Heart left ventricle (tissue), 13 donors: Measurements from ENCODE around the gene MEGF11.

Experiments used
- POLR2A ChIP-seq, 2 donors: fragments of 450-650 bp; IDR thresholded peaks; one replicate each; pipeline ENCODE4 v1.6.1; 2017; ENCODE audit warnings: antibody characterized with exemption in 2 of 2, mild to moderate bottlenecking in 2 of 2, moderate library complexity in 2 of 2
- TF ChIP-seq, protein P1 (sequence below), 12 donors: fragments of 200-600 bp; sonication (generic) in 4 of 12; IDR thresholded peaks; one replicate each; pipeline versions ENCODE4 v1.5.0 to v1.8.0; 2018 to 2022; ENCODE audit warnings: antibody characterized with exemption in 12 of 12, mild to moderate bottlenecking in 5 of 12
- donor health status: ischemic (EF 13 %, LVEDD 7.1; RV severe dilation, severe dysfunction).
- donor health status: DM: no; HTN: yes; CAD: no.
- donor health status: DM: no; HTN: no; CAD: no.
- donor health status: ischemic (EF 25% LVEDD 6.9; RV normal size, moderate dysfunction).
- donor health status: ischemic (EF 25% LVEDD 5.7; RV mildly dilated, moderate dysfunction).
- donor health status: ischemic (EF 35%, LVEDD 5.7; RV mildly dilated, moderate dysfunction).
- donor health status: nonischemic (EF 11% LVEDD 7.7; RV severe dilation, severe dysfunction).
- donor health status: DM: yes; HTN: yes; CAD: no.
- donor health status: PGD.
- donor health status: ischemic (EF 29% LVEDD 5.4; RV normal size, mild dysfunction).
- donor health status: nonischemic (EF 23%, LVEDD 6.1; RV moderate dilation, normal function).

DNA sequence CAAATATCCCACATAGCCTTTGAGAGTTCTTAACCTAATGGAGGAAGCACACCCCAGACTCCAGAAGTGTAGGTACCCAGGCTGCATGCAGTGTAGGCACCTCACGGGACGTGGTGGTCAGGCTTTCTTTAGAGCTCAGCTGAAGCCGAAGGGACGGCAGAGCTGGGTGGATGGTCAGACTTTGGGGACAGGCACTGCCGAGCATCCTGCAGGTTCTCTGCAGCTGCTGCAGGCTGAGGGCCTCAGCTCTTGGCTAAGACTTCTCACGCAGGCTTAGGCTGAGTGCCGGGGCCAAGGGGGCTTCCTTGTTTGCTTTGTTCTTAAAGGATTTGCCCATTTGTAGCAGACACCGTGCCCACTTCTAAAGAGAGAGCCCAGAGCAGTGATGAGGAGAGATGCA lies 207.2 kb downstream of the MEGF11 start:
- no peak for TF ChIP-seq POLR2A (IDR thresholded peaks at IDR 0.05)
- TF ChIP-seq, protein P1, sequence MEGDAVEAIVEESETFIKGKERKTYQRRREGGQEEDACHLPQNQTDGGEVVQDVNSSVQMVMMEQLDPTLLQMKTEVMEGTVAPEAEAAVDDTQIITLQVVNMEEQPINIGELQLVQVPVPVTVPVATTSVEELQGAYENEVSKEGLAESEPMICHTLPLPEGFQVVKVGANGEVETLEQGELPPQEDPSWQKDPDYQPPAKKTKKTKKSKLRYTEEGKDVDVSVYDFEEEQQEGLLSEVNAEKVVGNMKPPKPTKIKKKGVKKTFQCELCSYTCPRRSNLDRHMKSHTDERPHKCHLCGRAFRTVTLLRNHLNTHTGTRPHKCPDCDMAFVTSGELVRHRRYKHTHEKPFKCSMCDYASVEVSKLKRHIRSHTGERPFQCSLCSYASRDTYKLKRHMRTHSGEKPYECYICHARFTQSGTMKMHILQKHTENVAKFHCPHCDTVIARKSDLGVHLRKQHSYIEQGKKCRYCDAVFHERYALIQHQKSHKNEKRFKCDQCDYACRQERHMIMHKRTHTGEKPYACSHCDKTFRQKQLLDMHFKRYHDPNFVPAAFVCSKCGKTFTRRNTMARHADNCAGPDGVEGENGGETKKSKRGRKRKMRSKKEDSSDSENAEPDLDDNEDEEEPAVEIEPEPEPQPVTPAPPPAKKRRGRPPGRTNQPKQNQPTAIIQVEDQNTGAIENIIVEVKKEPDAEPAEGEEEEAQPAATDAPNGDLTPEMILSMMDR (IDR thresholded peaks at IDR 0.05) = no peak
